Measurements from ENCODE around the gene MMEL1.
"Not testable (repeated sequence)": the region's sequence is repeated elsewhere in the genome, so short reads cannot be mapped to it uniquely, and the experiment has no call there.

The MMEL1 gene, protein sequence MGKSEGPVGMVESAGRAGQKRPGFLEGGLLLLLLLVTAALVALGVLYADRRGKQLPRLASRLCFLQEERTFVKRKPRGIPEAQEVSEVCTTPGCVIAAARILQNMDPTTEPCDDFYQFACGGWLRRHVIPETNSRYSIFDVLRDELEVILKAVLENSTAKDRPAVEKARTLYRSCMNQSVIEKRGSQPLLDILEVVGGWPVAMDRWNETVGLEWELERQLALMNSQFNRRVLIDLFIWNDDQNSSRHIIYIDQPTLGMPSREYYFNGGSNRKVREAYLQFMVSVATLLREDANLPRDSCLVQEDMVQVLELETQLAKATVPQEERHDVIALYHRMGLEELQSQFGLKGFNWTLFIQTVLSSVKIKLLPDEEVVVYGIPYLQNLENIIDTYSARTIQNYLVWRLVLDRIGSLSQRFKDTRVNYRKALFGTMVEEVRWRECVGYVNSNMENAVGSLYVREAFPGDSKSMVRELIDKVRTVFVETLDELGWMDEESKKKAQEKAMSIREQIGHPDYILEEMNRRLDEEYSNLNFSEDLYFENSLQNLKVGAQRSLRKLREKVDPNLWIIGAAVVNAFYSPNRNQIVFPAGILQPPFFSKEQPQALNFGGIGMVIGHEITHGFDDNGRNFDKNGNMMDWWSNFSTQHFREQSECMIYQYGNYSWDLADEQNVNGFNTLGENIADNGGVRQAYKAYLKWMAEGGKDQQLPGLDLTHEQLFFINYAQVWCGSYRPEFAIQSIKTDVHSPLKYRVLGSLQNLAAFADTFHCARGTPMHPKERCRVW

GRCh38 chr1:2632561-2633361 is at the start of gene MMEL1:
Gene MMEL1, minus strand, starts transcription at chr1:2633016. Its CDS starts 3,532 bp downstream, at chr1:2629484.
- no peak for DNase-seq (ENCODE audit: low read depth in 2 of 2)

GRCh38 chr1:2676726-2677125 is 43.9 kb upstream of the MMEL1 start:
- DNase-seq (ENCODE audit: low read depth in 2 of 2), result not testable (repeated sequence)

DNA sequence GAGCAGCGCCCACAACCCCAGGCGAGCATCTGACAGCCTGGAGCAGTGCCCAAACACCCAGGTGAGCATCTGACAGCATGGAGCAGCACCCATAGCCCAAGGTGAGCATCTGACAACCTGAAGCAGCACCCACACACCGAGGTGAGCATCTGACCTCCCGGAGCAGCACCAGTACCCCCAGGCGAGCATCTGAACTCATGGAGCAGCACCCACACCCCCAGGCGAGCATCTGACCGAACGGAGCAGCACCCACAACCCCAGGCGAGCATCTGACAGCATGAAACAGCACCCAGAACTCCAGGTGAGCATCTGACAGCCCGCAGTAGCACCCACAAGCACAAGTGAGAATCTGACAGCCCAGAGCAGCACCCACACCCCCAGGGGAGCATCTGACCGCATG is 38.8 kb upstream of the MMEL1 start:
- not testable (repeated sequence) for DNase-seq (ENCODE audit: low read depth in 2 of 2)

DNA sequence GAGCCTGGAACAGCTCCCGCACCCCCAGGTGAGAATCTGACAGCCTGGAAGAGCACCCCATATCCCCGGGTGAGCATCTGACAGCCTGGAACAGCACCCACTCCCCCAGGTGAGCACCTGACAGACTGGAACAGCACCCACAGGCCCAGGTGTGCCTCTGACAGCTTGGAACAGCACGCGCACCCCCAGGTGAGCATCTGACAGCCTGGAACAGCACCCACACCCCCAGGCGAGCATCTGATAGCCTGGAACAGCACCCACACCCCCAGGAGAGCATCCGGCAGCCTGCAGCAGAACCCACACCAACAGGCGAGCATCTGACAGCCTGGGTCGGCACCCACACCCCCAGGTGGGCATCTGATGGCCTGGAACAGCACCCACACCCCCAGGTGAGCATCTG is 27.0 kb upstream of the MMEL1 start:
- not testable (repeated sequence) for DNase-seq (ENCODE audit: low read depth in 2 of 2)

GRCh38 chr1:2657909-2658308 is 25.1 kb upstream of the MMEL1 start:
- DNase-seq (ENCODE audit: low read depth in 2 of 2), result not testable (repeated sequence)

DNA sequence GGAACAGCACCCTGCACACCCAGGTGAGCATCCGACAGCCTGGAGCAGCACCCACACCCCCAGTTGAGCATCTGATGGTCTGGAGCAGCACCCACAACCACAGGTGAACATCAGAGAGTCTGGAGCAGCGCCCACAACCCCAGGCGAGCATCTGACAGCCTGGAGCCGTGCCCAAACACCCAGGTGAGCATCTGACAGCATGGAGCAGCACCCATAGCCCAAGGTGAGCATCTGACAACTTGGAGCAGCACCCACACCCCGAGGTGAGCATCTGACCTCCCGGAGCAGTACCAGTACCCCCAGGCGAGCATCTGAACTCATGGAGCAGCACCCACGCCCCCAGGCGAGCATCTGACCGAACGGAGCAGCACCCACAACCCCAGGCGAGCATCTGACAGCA is 24.3 kb upstream of the MMEL1 start:
- not testable (repeated sequence) for DNase-seq (ENCODE audit: low read depth in 2 of 2)

DNA sequence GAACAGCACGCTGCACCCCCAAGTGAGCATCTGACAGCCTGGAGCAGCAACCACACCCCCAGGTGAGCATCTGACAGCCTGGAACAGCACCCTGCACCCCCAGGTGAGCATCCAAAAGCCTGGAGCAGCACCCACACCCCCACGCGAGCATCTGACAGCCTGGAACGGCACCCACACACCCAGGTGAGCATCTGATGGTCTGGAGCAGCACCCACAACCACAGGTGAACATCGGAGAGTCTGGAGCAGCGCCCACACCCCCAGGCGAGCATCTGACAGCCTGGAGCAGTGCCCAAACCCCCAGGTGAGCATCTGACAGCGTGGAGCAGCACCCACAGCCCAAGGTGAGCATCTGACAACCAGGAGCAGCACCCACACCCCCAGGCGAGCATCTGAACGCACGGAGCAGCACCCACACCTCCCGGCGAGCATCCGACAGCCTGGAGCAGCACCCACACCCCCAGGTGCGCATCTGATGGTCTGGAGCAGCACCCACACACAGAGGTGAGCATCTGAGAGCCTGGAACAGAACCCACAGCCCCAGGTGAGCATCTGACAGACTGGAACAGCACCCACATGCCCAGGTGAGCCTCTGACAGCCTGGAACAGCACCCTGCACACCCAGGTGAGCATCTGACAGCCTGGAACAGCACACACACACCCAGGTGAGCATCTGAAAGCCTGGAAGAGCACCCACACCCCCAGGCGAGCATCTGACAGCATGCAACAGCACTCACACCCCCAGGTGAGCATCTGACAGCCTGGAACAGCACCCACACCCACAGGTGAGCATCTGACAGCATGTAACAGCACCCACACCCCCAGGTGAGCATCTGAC is 23.0 kb upstream of the MMEL1 start:
- not testable (repeated sequence) for DNase-seq (ENCODE audit: low read depth in 2 of 2)

- not testable (repeated sequence) for DNase-seq (ENCODE audit: low read depth in 2 of 2)
Measured at GRCh38 chr1:2654443-2654948, 21.7 kb upstream of the MMEL1 start.

DNA sequence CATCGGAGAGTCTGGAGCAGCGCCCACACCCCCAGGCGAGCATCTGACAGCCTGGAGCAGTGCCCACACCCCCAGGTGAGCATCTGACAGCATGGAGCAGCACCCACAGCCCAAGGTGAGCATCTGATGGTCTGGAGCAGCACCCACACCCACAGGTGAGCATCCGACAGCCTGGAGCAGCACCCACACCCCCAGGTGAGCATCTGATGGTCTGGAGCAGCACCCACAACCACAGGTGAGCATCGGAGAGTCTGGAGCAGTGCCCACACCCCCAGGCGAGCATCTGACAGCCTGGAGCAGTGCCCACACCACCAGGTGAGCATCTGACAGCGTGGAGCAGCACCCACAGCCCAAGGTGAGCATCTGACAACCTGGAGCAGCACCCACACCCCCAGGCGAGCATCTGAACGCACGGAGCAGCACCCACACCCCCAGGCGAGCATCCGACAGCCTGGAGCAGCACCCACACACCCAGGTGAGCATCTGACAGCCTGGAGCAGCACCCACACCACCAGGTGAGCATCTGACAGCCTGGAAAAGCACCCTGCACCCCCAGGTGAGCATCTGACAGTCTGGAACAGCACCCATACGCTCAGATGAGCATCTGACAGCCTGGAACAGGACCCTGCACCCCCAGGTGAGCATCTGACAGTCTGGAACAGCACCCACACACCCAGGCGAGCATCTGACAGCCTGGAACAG is 21.1 kb upstream of the MMEL1 start:
- DNase-seq (ENCODE audit: low read depth in 2 of 2), result not testable (repeated sequence)

DNA sequence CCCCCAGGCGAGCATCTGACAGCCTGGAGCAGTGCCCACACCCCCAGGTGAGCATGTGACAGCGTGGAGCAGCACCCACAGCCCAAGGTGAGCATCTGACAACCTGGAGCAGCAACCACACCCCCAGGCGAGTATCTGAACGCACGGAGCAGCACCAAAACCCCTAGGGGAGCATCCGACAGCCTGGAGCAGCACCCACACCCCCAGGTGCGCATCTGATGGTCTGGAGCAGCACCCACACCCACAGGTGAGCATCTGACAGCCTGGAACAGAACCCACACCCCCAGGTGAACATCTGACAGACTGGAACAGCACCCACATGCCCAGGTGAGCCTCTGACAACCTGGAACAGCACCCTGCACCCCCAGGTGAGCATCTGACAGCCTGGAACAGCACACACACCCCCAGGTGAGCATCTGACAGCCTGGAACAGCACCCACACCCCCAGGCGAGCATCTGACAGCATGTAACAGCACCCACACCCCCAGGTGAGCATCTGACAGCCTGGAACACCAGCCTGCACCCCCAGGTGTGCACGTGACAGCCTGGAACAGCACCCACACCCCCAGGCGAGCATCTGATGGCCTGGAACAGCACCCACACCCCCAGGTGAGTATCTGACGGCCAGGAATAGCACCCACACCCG is 20.2 kb upstream of the MMEL1 start:
- DNase-seq (ENCODE audit: low read depth in 2 of 2), result not testable (repeated sequence)

DNA sequence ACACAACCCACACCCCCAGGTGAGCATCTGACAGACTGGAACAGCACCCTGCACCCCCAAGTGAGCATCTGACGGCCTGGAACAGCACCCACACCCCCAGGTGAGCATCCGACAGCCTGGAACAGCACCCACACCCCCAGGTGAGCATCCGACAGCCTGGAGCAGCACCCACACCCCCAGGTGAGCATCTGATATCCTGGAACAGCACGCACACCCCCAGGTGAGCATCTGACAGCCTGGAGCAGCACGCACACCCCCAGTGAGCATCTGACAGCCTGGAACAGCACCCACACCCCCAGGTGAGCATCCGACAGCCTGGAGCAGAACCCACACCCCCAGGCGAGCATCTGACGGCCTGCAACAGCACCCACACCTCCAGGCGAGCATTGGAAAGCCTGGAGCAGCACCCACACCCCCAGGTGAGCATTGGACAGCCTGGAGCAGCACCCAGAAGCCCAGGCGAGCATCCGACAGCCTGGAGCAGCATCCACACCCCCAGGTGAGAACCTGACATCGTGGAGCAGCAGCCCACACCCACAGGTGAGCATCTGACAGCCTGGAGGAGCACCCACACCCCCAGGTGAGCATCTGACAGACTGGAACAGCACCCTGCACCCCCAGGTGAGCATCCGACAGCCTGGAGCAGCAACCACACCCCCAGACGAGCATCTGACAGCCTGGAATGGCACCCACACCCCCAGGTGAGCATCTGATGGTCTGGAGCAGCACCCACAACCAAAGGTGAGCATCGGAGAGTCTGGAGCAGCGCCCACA is 19.5 kb upstream of the MMEL1 start:
- not testable (repeated sequence) for DNase-seq (ENCODE audit: low read depth in 2 of 2)

DNA sequence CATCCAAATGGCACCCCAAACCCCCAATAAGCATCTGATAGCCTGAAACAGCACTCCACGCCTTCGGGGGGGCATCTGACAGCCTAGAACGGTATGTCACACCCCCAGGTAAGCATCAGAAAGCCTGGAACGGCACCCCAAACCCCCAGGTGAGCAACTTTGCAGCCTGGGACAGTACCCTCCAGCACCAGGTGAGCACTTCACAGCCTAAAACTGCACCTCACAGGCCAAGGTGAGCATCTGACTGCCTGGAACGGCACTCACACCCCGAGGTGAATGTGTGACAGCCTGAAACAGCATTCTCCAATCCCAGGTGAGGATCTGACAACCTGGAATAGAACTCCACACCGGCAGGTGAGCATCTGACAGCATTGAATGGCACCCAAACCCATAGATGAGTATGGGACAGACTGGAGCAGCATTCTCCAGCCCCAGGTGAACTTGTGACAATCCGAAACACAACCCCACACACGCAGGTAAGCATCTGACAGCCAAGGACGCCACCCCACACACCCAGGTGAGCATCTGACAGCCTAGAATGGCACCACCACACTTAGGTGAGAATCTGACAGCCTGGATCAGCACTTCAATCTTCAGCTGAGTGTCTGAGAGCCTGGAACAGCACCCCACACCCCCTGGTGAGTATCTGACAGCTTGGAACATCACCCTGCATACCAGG is 18.3 kb upstream of the MMEL1 start:
- DNase-seq (ENCODE audit: low read depth in 2 of 2), result no peak

- DNase-seq (ENCODE audit: low read depth in 2 of 2), result no peak
Measured at GRCh38 chr1:2646837-2647236, 14.0 kb upstream of the MMEL1 start.

DNA sequence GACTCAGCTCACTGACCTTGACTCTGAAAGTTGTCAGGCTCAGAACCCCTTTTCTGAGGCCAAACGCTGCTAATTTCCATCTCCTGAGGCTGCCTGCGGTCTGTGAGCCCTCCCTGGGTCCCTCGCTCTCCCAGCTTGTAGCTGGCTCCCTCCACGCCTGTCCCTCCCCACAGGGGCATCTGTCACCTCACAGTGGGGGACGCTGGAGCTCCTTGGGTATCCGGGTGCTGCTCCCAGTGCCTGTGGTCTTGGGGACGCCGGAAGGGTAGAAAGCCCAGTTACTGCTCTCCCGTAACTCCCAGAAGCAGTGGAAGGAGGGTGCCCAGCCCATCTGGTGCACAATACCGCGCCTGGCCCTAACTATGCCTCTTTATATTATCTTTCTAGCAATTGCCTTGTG is 13.0 kb upstream of the MMEL1 start:
- no peak for DNase-seq (ENCODE audit: low read depth in 2 of 2)

DNA sequence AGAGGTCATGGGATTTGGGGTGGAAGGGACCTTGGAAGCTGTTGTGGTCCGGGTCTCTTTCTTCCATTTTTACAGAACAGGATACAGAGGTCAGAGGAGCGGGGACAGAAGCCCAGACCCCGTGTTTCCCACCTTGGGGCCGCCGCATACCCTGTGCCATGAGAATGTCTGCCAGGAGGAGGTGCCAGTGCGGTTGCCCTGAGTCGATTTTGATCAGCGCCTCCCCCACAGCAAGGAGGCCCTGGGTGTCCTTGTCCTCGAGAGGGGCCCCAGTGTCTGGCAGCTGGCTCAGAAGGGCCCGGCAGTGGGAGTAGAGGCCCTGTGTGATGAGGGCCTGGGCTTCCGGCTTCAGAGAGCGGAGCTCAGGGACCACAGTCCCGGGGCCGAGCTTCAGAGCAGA is 12.3 kb upstream of the MMEL1 start:
- no peak for DNase-seq (ENCODE audit: low read depth in 2 of 2)

GRCh38 chr1:2644591-2645101 is 11.8 kb upstream of the MMEL1 start:
- no peak for DNase-seq (ENCODE audit: low read depth in 2 of 2)

GRCh38 chr1:2644171-2644570 is 11.4 kb upstream of the MMEL1 start:
- DNase-seq (ENCODE audit: low read depth in 2 of 2), result no peak

DNA sequence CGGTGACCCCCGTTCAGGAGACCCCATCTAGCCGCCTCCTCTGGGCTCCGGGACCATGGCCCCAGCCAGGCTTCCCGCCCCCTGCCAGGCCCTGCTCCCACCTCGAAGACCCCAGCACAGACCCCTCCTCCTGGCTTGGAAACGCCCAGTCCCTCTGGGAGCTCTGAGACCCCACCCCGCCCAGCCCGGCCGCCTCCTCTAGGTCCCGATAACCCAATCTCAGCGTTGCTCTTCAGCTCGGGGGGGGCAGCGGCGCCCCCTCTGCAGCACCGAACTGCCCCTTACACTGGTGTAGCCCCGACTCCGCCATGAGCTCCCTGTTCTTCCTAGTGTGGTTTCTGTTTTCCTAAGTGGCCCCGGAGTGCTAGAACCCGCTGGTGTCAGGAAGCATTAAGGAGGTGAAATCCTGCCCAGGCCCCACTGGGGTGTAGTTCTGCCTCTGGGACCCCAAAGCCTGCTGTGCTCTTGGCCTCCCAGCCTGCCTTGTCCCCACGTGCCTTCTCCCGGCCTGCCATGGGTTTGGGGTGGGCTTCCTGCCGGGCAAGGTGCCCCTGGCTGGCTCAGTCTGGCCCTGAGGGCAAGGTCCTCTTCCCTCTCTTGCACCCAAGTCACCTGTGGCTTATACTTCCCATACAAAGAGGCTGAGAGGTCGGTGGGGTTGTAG is 10.7 kb upstream of the MMEL1 start:
- no peak for DNase-seq (ENCODE audit: low read depth in 2 of 2)

Measured in stimulated activated CD4-positive, alpha-beta T cell treated with anti-CD3 and anti-CD28 coated beads, Interleukin-15, amount 100 ng/mL, for 48 hours (primary cell).